ENCODE data around the gene RDX. TPM values are rescaled to one million over a fixed set of nuclear protein-coding genes. Genes with fewer than 3 reads are reported as not detected.

Gene RDX
- total and polyA plus RNA-seq, 9 of the 15 experiments (the other 6 are each of a cell fraction or from before 2014, with no cell fraction given): 35.6 to 62.1 (median 54.3) TPM

DNA sequence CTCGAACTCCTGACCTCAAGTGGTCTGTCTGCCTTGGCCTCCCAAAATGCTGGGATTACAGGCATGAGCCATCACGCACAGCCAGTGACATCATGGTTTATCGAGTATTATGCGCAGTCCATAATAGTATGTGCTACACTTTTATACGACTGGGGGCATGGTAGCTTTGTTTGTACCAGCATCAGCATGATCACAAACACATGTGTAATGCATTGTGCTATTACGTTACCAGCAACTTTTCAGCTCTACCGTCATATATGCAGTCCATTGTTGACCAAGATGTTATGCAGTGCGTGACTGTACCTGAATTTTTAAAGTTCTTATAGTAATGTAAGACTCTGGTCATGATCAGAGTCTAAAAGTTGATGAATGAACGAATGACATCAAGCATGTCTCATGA is 135.4 kb downstream of the RDX start:
- intact Hi-C loops (cut with micrococcal nuclease) (no loop called here), in situ Hi-C loops (cut with MboI) (no loop called here)
- Histone ChIP-seq H3K79me2 (ENCODE audit: control insufficient read depth, insufficient read depth, low read length) (no peaks in the 10 kb centered on the region), H3K27me3 (ENCODE audit: control insufficient read depth in 2 of 2, insufficient read depth in 2 of 2, low read length in 2 of 2) (no peaks in the 10 kb centered on the region), H4K20me1 (replicated peaks; ENCODE audit: control insufficient read depth, insufficient read depth, low read length) (no peaks in the 10 kb centered on the region), H3K36me3 (ENCODE audit: control insufficient read depth, insufficient read depth, low read length) (peaks cover 9% of the 10 kb centered on the region; the same call in 2 of the 3 replicates), H3K9me1 (ENCODE audit: control insufficient read depth, insufficient read depth, low read length) (no peaks in the 10 kb centered on the region), H3K9ac (ENCODE audit: insufficient read depth in 1 of 2, low read depth in 2 of 2, low read length in 2 of 2) (no peak overlapping the region), H3K4me2 (ENCODE audit: insufficient read depth, low read length) (no peak overlapping the region), H2AFZ (ENCODE audit: low read depth, low read length) (no peak overlapping the region), H3K4me3 (no peak overlapping the region), H3K4me1 (replicated peaks in 1 of 2; ENCODE audit: control insufficient read depth in 2 of 2, insufficient read depth in 2 of 2, low read length in 2 of 2) (peaks cover 0 to 7% of the 10 kb centered on the region in 2 experiments; a peak in 1 of 5 replicates), H3K27ac (ENCODE audit: extremely low read depth, low read depth, low read length) (no peak overlapping the region), H3K9me3 (replicated peaks; ENCODE audit: control insufficient read depth, insufficient read depth, low read depth, low read length) (no peaks in the 10 kb centered on the region)
- TF ChIP-seq RFX1 (IDR thresholded peaks at IDR 0.05) (no peak), PTTG1 (tag; IDR thresholded peaks at IDR 0.05; ENCODE audit: low read depth) (no peak), ZNF57 (CRISPR knock-in tag; IDR thresholded peaks at IDR 0.05) (no peak)
- FAIRE-seq (no peak), ATAC-seq (no peak), DNase-seq (ENCODE audit: extremely low read depth in 1 of 4, low spot score in 3 of 4) (no peak)
- 76% methylated on average over 8 of the region's 9 CpGs for WGBS (ENCODE audit: insufficient coverage, low coverage, missing lambda C conversion rate)
- ChIA-PET CTCF (ENCODE audit: low intra/inter-chr PET ratio) (no interaction called here), POLR2A (interaction anchor here (1.2 kb wide), 1 partner anchor 24 kb away, joined by 3 read pairs; no protein-coding TSS in a partner anchor)
- BruUV-seq (replicated peaks): no TSS peak

DNA sequence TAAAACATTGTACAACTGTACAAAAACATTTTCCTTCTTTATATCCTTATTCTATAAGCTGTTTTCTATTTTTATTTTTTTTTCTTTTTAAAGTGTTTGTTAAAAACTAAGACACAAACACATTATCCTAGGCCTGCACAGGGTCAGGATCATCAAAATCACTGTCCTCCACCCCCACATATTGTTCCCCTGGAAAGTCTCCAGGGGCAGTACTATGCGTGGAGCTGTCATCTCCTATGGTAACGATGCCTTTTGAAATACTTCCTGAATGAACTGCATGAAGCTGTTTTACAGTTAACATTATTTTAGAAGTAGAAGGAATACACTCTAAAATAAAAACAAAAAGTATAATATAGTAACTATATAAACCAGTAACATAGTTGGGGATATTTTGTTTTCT is 136.0 kb downstream of the RDX start:
- intact Hi-C loops (cut with micrococcal nuclease): no loop called here
- POLR2A ChIA-PET: interaction anchor here (0.6 to 1.2 kb wide), 2 partner anchors 24 to 165 kb away, joined by 3 read pairs; no protein-coding TSS in a partner anchor
- Histone ChIP-seq H3K36me3 (ENCODE audit: control insufficient read depth, insufficient read depth, low read length) (peaks cover 9% of the 10 kb centered on the region; the same call in 2 of the 3 replicates), H3K9me3 (replicated peaks; ENCODE audit: control insufficient read depth, insufficient read depth, low read depth, low read length) (no peaks in the 10 kb centered on the region), H3K4me3 (no peak overlapping the region), H4K20me1 (replicated peaks; ENCODE audit: control insufficient read depth, insufficient read depth, low read length) (no peaks in the 10 kb centered on the region), H2AFZ (ENCODE audit: low read depth, low read length) (no peak overlapping the region), H3K4me1 (replicated peaks in 1 of 2; ENCODE audit: control insufficient read depth in 2 of 2, insufficient read depth in 2 of 2, low read length in 2 of 2) (peaks cover 0 to 7% of the 10 kb centered on the region in 2 experiments; a peak in 1 of 5 replicates), H3K27me3 (ENCODE audit: control insufficient read depth in 2 of 2, insufficient read depth in 2 of 2, low read length in 2 of 2) (no peaks in the 10 kb centered on the region), H3K9me1 (ENCODE audit: control insufficient read depth, insufficient read depth, low read length) (no peaks in the 10 kb centered on the region), H3K27ac (ENCODE audit: extremely low read depth, low read depth, low read length) (no peak overlapping the region), H3K79me2 (ENCODE audit: control insufficient read depth, insufficient read depth, low read length) (no peaks in the 10 kb centered on the region), H3K4me2 (ENCODE audit: insufficient read depth, low read length) (no peak overlapping the region), H3K9ac (ENCODE audit: insufficient read depth in 1 of 2, low read depth in 2 of 2, low read length in 2 of 2) (no peak overlapping the region)
- FAIRE-seq (no peak), ATAC-seq (no peak), DNase-seq (ENCODE audit: extremely low read depth in 1 of 4, low spot score in 3 of 4) (no peak)
- CTCF ChIA-PET (ENCODE audit: low intra/inter-chr PET ratio): no interaction called here
- BruUV-seq (replicated peaks): no TSS peak
- 56% methylated on average over 2 of the region's 2 CpGs for WGBS (ENCODE audit: insufficient coverage, low coverage, missing lambda C conversion rate)
- TF ChIP-seq EGR1 (conservative IDR thresholded peaks at IDR 0.05) (0 out of 2 replicates have a peak, but pooled peaks have one; percentile 21), TRIM28 (IDR thresholded peaks at IDR 0.05) (no peak)
- in situ Hi-C loops (cut with MboI): no loop called here

All from K562 (cell line).